GM12878 (cell line): ENCODE measurements around the gene UBE2E2. TPM values are rescaled to one million over a fixed set of nuclear protein-coding genes. Genes with fewer than 3 reads are reported as not detected.

Experiments used
- ATAC-seq: fragments of 200-7000 bp; cut with Tn5 transposase; 3 replicates; pipeline ENCODE4 v1.9.1; 2020; ENCODE audit warnings: mild to moderate bottlenecking, moderate library complexity
- BruUV-seq: library from RNA; stranded (reverse); fragments of 400-500 nt; replicated peaks from 2 replicates; lab custom pipeline; 2021; lab: Mats Ljungman, UMichigan
- CTCF ChIA-PET: fragments of 300-600 bp; sonication (Branson Sonifier 250); formaldehyde crosslinking; extraction: SDS; loops from one replicate; lab custom pipeline; 2021; ENCODE audit warnings: inconsistent platforms; lab: Yijun Ruan, JAX
- POLR2A ChIA-PET: fragments of 350-600 bp; formaldehyde crosslinking; extraction: SDS; loops from one replicate; lab custom pipeline; 2021; ENCODE audit warnings: inconsistent platforms; lab: Charles Lee
- RAD21 ChIA-PET: fragments of 300-600 bp; sonication (Branson Sonifier 250); formaldehyde crosslinking; loops from one replicate; lab custom pipeline; 2023; ENCODE audit warnings: antibody characterized with exemption; ENCODE audit not compliant: unreplicated experiment; lab: Charles Lee
- SMC1A ChIA-PET: fragments of 300-600 bp; sonication (Branson Sonifier 250); formaldehyde crosslinking; loops from one replicate; lab custom pipeline; 2023; ENCODE audit not compliant: unreplicated experiment, uncharacterized antibody; lab: Charles Lee
- DNase-seq: peaks from one replicate; pipeline ENCODE4 v3.0.0-alpha.2; 2011; ENCODE audit warnings: low read depth, low spot score
- FAIRE-seq: peaks from 3 replicates; lab custom pipeline; 2011; peaks lifted over from hg19 to GRCh38; lab: Jason Lieb, UNC
- H2AFZ ChIP-seq: 2 replicates; pipeline ENCODE4 v1.6.0; 2011; ENCODE audit warnings: low read depth, low read length, control low read depth; ENCODE audit not compliant: control insufficient read depth
- H3K27ac ChIP-seq: 2 replicates; pipeline ENCODE4 v1.5.1; 2011; ENCODE audit warnings: control low read depth; ENCODE audit not compliant: control insufficient read depth, insufficient read depth
- H3K27me3 ChIP-seq, 2 experiments: replicated peaks in 1 of 2; 2 replicates each; pipeline versions ENCODE4 v1.6.0 to v1.6.1; 2011; ENCODE audit warnings: low read length in 1 of 2; ENCODE audit not compliant: control insufficient read depth in 2 of 2, insufficient read depth in 2 of 2
- H3K36me3 ChIP-seq, 2 experiments: 2 replicates each; pipeline ENCODE4 v1.5.1; 2011; ENCODE audit warnings: low read length in 1 of 2; ENCODE audit not compliant: control insufficient read depth in 2 of 2, insufficient read depth in 2 of 2
- H3K4me1 ChIP-seq: 2 replicates; pipeline ENCODE4 v1.6.1; 2011; ENCODE audit warnings: mild to moderate bottlenecking, low read length, moderate library complexity, mixed read lengths; ENCODE audit not compliant: control insufficient read depth, insufficient read depth
- H3K4me2 ChIP-seq: 2 replicates; pipeline ENCODE4 v1.6.0; 2011; ENCODE audit warnings: control low read depth; ENCODE audit not compliant: control insufficient read depth, insufficient read depth
- H3K4me3 ChIP-seq: fragments of 200-600 bp; sonication (generic); 2 replicates; pipeline ENCODE4 v1.5.1; 2016
- H3K79me2 ChIP-seq: 2 replicates; pipeline ENCODE4 v1.6.0; 2011; ENCODE audit warnings: low read length; ENCODE audit not compliant: control insufficient read depth, insufficient read depth
- H3K9ac ChIP-seq: 2 replicates; pipeline ENCODE4 v1.8.0; 2011; ENCODE audit warnings: low read length, control low read depth, mixed read lengths; ENCODE audit not compliant: control insufficient read depth, insufficient read depth
- H3K9me3 ChIP-seq: replicated peaks from 3 replicates; pipeline ENCODE4 v1.5.1; 2011; ENCODE audit warnings: mild to moderate bottlenecking, low read length; ENCODE audit not compliant: control insufficient read depth, insufficient read depth
- H4K20me1 ChIP-seq: 2 replicates; pipeline ENCODE4 v1.6.0; 2011; ENCODE audit not compliant: control insufficient read depth, insufficient read depth
- CBX3 ChIP-seq: fragments of 200-600 bp; sonication (generic); IDR thresholded peaks from 2 replicates; pipeline ENCODE4 v1.6.1; 2016; ENCODE audit warnings: low read depth, borderline replicate concordance
- CBX5 ChIP-seq: sonication (generic); IDR thresholded peaks from 2 replicates; pipeline ENCODE4 v1.6.1; 2016; ENCODE audit warnings: low read depth, moderate library complexity, mild to moderate bottlenecking, inconsistent platforms
- CUX1 ChIP-seq: IDR thresholded peaks from 2 replicates; pipeline ENCODE4 v1.6.1; 2012; ENCODE audit warnings: improper control_type of control experiment, low read depth, low read length; ENCODE audit not compliant: insufficient replicate concordance
- EED ChIP-seq: sonication (generic); IDR thresholded peaks from 2 replicates; pipeline ENCODE4 v1.6.1; 2016; ENCODE audit warnings: antibody characterized with exemption, low read depth
- EP300 ChIP-seq, 2 experiments: fragments of 150-350 bp in 1 of 2; IDR thresholded peaks; 2 replicates each; pipeline ENCODE4 v1.6.1; 2011 to 2012; ENCODE audit warnings: low read depth in 2 of 2, low read length in 2 of 2, borderline replicate concordance in 1 of 2, improper control_type of control experiment in 1 of 2, inconsistent platforms in 1 of 2; ENCODE audit not compliant: control insufficient read depth in 1 of 2
- GATAD2B ChIP-seq: fragments of 450-650 bp; conservative IDR thresholded peaks from 2 replicates; pipeline ENCODE4 v1.6.1; 2017; ENCODE audit warnings: low read depth, mild to moderate bottlenecking, moderate library complexity
- IRF5 ChIP-seq: fragments of 450-650 bp; IDR thresholded peaks from 2 replicates; pipeline ENCODE4 v1.6.1; 2017; ENCODE audit warnings: borderline replicate concordance
- KDM1A ChIP-seq: fragments of 200-600 bp; sonication (generic); IDR thresholded peaks from 2 replicates; pipeline ENCODE4 v1.6.1; 2016; ENCODE audit warnings: borderline replicate concordance
- POLR2AphosphoS2 ChIP-seq: IDR thresholded peaks from 2 replicates; pipeline ENCODE4 v1.6.1; 2011; ENCODE audit warnings: low read depth, mild to moderate bottlenecking, low read length, improper control_type of control experiment, moderate library complexity
- RB1 ChIP-seq: fragments of 450-650 bp; formaldehyde crosslinking; IDR thresholded peaks from 2 replicates; pipeline ENCODE4 v1.6.1; 2017; ENCODE audit warnings: mild to moderate bottlenecking, borderline replicate concordance
- SPI1 ChIP-seq: IDR thresholded peaks from 2 replicates; pipeline ENCODE4 v1.6.1; 2011; ENCODE audit warnings: low read depth, mild to moderate bottlenecking, low read length, moderate library complexity, borderline replicate concordance; ENCODE audit not compliant: insufficient read depth
- TCF7 ChIP-seq: IDR thresholded peaks from 2 replicates; pipeline ENCODE4 v1.6.1; 2014; ENCODE audit warnings: antibody characterized with exemption, borderline replicate concordance
- ZBTB40 ChIP-seq: fragments of 450-650 bp; IDR thresholded peaks from 2 replicates; pipeline ENCODE4 v1.6.1; 2016; ENCODE audit warnings: mild to moderate bottlenecking, moderate library complexity, borderline replicate concordance
- in situ Hi-C: fragments of 300-500 bp; cut with MboI; formaldehyde crosslinking; loops from 9 replicates; pipeline ENCODE4 v1.14.3; 2018; ENCODE audit warnings: mixed read lengths
- intact Hi-C: fragments of 100-400 bp; cut with micrococcal nuclease; formaldehyde crosslinking; loops from one replicate; pipeline ENCODE4 v1.14.2; 2022; ENCODE audit not compliant: unreplicated experiment
- polyA plus RNA-seq, 11 experiments: library from polyadenylated mRNA; depleted of rRNA in 4 of 11; unstranded in 6 of 11; stranded (reverse) in 5 of 11; fragments of >200 nt; fragmentation: Nextera tagmentation in 4 of 11; fragmentation: Illumina TruSeq in 1 of 11; extraction: Ambion mirVana in 4 of 11; extraction: Trizol in 1 of 11; gene quantifications; 1 replicate in 1 of 11; 2 replicates in 10 of 11; pipeline versions ENCODE4 v1.2.1 to v1.2.3, GENCODE V29; 2011 to 2016; ENCODE audit warnings: inconsistent platforms in 2 of 11, missing spikeins in 2 of 11, low read depth in 1 of 11
- total RNA-seq, 4 experiments: library from RNA; depleted of rRNA in 3 of 4; stranded (reverse); fragments of >200 nt in 3 of 4; fragmentation: Illumina TruSeq in 1 of 4; extraction: Trizol in 1 of 4; gene quantifications; 2 replicates each; pipeline versions ENCODE4 v1.2.1 to v1.2.3, GENCODE V29; 2013 to 2021

Gene UBE2E2
- total and polyA plus RNA-seq, 10 of the 15 experiments (the other 5 are each of a cell fraction or from before 2014, with no cell fraction given) = 8.7 to 71.0 (median 36.4) TPM

GRCh38 chr3:23492057-23492456 lies 288.9 kb downstream of the UBE2E2 start (continued):
- no peak for TF ChIP-seq CUX1
- no peak for TF ChIP-seq CBX3
- no peak for TF ChIP-seq RB1
- no peak for TF ChIP-seq IRF5

- BruUV-seq = no TSS peak
- POLR2A ChIA-PET = no interaction called here
- CTCF ChIA-PET = no interaction called here
- Histone ChIP-seq H3K4me2 (no peak overlapping the region), H3K79me2 (no peaks in the 10 kb centered on the region; the same call in 1 of the 2 replicates), H3K36me3 (no peaks in the 10 kb centered on the region), H3K9me3 (peaks cover 4% of the 10 kb centered on the region; the same call in 1 of the 3 replicates), H3K27me3 (no peaks in the 10 kb centered on the region), H3K27ac (no peak overlapping the region), H3K4me1 (0 out of 2 replicates have a peak, but pooled peaks cover 4% of the 10 kb centered on the region), H3K4me3 (no peak overlapping the region), H4K20me1 (no peaks in the 10 kb centered on the region), H2AFZ (no peak overlapping the region), H3K9ac (no peak overlapping the region)
- in situ Hi-C loops = no loop called here
- intact Hi-C loops = no loop called here
- no peak for ATAC-seq
- SMC1A ChIA-PET = interaction anchor here (0.9 to 1.7 kb wide), 5 partner anchors 18 to 109 kb away, joined by 3 to 5 read pairs (median 3); no protein-coding TSS in a partner anchor
- RAD21 ChIA-PET = no interaction called here
- FAIRE-seq = no peak
- no peak for DNase-seq
- no peak for TF ChIP-seq EED
- TF ChIP-seq TCF7 = no peak
- TF ChIP-seq POLR2AphosphoS2 = no peak
- no peak for TF ChIP-seq CBX5
- TF ChIP-seq GATAD2B = no peak
- no peak for TF ChIP-seq EP300 (IDR thresholded peaks at IDR 0.05; ENCODE audit: borderline replicate concordance in 1 of 2, control insufficient read depth in 1 of 2, low read depth in 2 of 2, low read length in 2 of 2)
- no peak for TF ChIP-seq ZBTB40
- TF ChIP-seq SPI1 = no peak
- no peak for TF ChIP-seq KDM1A
Observed at GRCh38 chr3:23493889-23494288, 290.8 kb downstream of the UBE2E2 start.
